CD4-positive, alpha-beta memory T cell (primary cell): ENCODE data around the gene PCSK6. TPM values are rescaled to one million over a fixed set of nuclear protein-coding genes. Genes with fewer than 3 reads are reported as not detected.
"Not testable (repeated sequence)": the region's sequence is repeated elsewhere in the genome, so short reads cannot be mapped to it uniquely, and the experiment has no call there.

Source experiments
- CTCF ChIA-PET: fragments of 350-600 bp; sonication (Branson Sonifier 250); formaldehyde crosslinking; loops from one replicate; lab custom pipeline; 2021; ENCODE audit warnings: inconsistent platforms; ENCODE audit not compliant: partially characterized antibody; lab: Charles Lee
- POLR2A ChIA-PET: fragments of 350-600 bp; sonication (Branson Sonifier 250); formaldehyde crosslinking; loops from one replicate; lab custom pipeline; 2021; ENCODE audit not compliant: partially characterized antibody; lab: Charles Lee
- DNase-seq, 5 donors: peaks; one replicate each; pipeline versions ENCODE4 v3.0.0 to v3.0.0-alpha.2; 2020 to 2022; ENCODE audit warnings: mixed read lengths in 1 of 5
- H3K27ac ChIP-seq: one replicate; pipeline ENCODE4 v1.7.0; 2013; ENCODE audit warnings: low read depth, low read length
- H3K27me3 ChIP-seq: 2 replicates; pipeline ENCODE4 v1.7.0; 2013; ENCODE audit warnings: mild to moderate bottlenecking, low read length, moderate library complexity; ENCODE audit not compliant: insufficient read depth
- H3K36me3 ChIP-seq: 2 replicates; pipeline ENCODE4 v1.7.0; 2013; ENCODE audit warnings: mild to moderate bottlenecking, low read length, moderate library complexity; ENCODE audit not compliant: insufficient read depth
- H3K4me1 ChIP-seq: 2 replicates; pipeline ENCODE4 v1.7.0; 2013; ENCODE audit warnings: mild to moderate bottlenecking, low read length, moderate library complexity; ENCODE audit not compliant: insufficient read depth
- H3K4me3 ChIP-seq, 2 donors: one replicate each; pipeline ENCODE4 v1.7.0; 2013; ENCODE audit warnings: low read length in 2 of 2, mild to moderate bottlenecking in 1 of 2
- H3K9me3 ChIP-seq, 2 donors: one replicate each; pipeline ENCODE4 v1.7.0; 2013; ENCODE audit warnings: low read length in 2 of 2, control low read depth in 1 of 2; ENCODE audit not compliant: control insufficient read depth in 1 of 2
- H3K27ac Mint-ChIP-seq, 7 donors: one replicate each; pipeline ENCODE4 v1.8.0; 2020 to 2021; ENCODE audit warnings: mixed read lengths in 7 of 7, mild to moderate bottlenecking in 6 of 7, inconsistent platforms in 3 of 7, moderate library complexity in 3 of 7
- H3K27me3 Mint-ChIP-seq, 2 donors: one replicate each; pipeline ENCODE4 v1.8.0; 2020 to 2021; ENCODE audit warnings: mixed read lengths in 2 of 2
- H3K36me3 Mint-ChIP-seq, 2 donors: one replicate each; pipeline ENCODE4 v1.8.0; 2020 to 2021; ENCODE audit warnings: mixed read lengths in 2 of 2, inconsistent platforms in 1 of 2, mild to moderate bottlenecking in 1 of 2
- H3K4me1 Mint-ChIP-seq, 4 donors: one replicate each; pipeline ENCODE4 v1.8.0; 2020 to 2021; ENCODE audit warnings: mixed read lengths in 4 of 4, mild to moderate bottlenecking in 1 of 4
- H3K4me3 Mint-ChIP-seq, 8 donors: one replicate each; pipeline ENCODE4 v1.8.0; 2020 to 2021; ENCODE audit warnings: mixed read lengths in 8 of 8, mild to moderate bottlenecking in 7 of 8, moderate library complexity in 6 of 8, inconsistent platforms in 3 of 8
- H3K9me3 Mint-ChIP-seq, 8 donors: one replicate each; pipeline ENCODE4 v1.8.0; 2020 to 2021; ENCODE audit warnings: mixed read lengths in 8 of 8, mild to moderate bottlenecking in 5 of 8, inconsistent platforms in 3 of 8, moderate library complexity in 1 of 8
- intact Hi-C: fragments of 100-400 bp; cut with micrococcal nuclease; formaldehyde crosslinking; loops from one replicate; pipeline ENCODE4 v1.15.1; 2023
- polyA plus RNA-seq, 2 donors: library from polyadenylated mRNA; unstranded; fragments of 300-500 nt; fragmentation: Illumina TruSeq; gene quantifications; one replicate each; pipeline ENCODE4 v1.2.3, GENCODE V29; 2021
- total RNA-seq, 2 experiments: library from RNA; stranded (reverse); gene quantifications; one replicate each; pipeline ENCODE4 v1.2.3, GENCODE V29; 2021

PCSK6 gene
- total and polyA plus RNA-seq, 4 experiments from 2014 or later = 0.08 to 0.53 (median 0.32) TPM

DNA sequence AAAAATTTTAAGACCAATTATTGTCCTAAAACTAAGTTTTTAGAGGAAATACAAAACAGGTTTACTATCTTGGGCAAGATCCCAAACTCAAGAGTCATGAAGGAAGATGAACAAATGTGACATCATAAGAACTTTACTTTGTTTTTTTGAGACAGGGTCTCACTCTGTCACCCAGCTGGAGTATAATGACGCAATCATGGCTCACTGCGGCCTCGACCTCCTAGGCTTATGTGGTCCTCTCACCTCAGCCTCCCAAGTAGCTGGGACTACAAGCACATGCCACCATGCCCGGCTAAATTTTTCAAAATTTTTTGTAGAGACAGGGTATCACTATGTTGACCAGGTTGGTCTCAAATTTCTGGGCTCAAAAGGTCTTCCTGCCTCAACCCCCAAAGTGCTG lies 69.3 kb downstream of the PCSK6 start:
- no peaks in the 10 kb centered on the region for H3K36me3 Mint-ChIP-seq
- no peak overlapping the region for H3K27ac Mint-ChIP-seq
- Histone ChIP-seq H3K4me3 (no peak overlapping the region), H3K4me1 (no peaks in the 10 kb centered on the region), H3K27ac (no peak overlapping the region), H3K27me3 (no peaks in the 10 kb centered on the region), H3K9me3 (no peaks in the 10 kb centered on the region), H3K36me3 (no peaks in the 10 kb centered on the region)
- ChIA-PET POLR2A (no interaction called here), CTCF (no interaction called here)
- intact Hi-C loops = no loop called here
- H3K27me3 Mint-ChIP-seq = peaks cover 8 to 9% of the 10 kb centered on the region in 2 donors
- no peaks in the 10 kb centered on the region for H3K4me1 Mint-ChIP-seq
- DNase-seq = no peak
- H3K4me3 Mint-ChIP-seq = no peak overlapping the region
- H3K9me3 Mint-ChIP-seq = peaks cover 0 to 21% (median 10%) of the 10 kb centered on the region in 8 donors

DNA sequence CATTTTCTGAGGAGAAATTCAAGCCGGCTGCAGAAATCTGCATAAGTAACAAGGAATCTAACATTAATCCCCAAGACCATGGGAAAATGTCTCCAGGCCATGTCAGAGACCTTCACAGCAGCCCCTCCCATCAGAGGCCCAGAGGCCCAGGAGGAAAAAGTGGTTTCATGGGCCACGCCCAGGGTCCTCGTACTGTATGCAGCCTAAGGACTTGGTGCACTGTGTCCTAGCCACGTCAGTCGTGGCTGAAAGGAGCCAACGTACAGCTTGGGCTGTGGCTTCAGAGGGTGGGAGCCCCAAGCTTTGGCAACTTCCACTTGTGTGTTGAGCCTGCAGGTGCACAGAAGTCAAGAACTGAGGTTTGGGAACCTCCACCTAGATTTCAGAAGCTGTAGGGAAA lies 73.0 kb downstream of the PCSK6 start:
- POLR2A ChIA-PET, H3K27ac ChIP-seq, H3K27ac Mint-ChIP-seq, H3K36me3 Mint-ChIP-seq, H3K27me3 Mint-ChIP-seq, intact Hi-C loops, H3K36me3 ChIP-seq, H3K27me3 ChIP-seq, H3K4me1 Mint-ChIP-seq, CTCF ChIA-PET, H3K4me1 ChIP-seq, DNase-seq, H3K4me3 Mint-ChIP-seq, H3K9me3 Mint-ChIP-seq, H3K9me3 ChIP-seq, H3K4me3 ChIP-seq: not testable (repeated sequence)

DNA sequence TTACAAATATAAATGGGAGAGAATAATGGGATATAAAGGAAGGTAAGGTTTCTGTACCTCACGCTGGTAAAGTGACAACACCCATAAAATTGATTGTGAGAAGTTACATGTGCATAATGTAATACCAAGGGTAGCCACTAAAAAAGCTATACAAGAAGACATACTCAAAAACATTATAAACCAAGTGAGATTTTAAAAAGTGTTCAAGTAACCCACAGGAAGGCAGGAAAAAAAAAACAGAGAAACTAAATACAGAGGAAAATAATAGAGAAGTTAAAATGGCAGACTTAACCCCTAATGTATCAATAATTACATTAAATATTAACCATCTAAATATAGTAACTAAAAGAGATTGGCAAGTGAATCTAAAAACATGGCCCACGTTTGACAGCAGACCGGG lies 76.3 kb downstream of the PCSK6 start:
- ChIA-PET POLR2A (no interaction called here), CTCF (no interaction called here)
- H3K27me3 ChIP-seq = no peaks in the 10 kb centered on the region
- H3K36me3 ChIP-seq = no peaks in the 10 kb centered on the region
- no peak overlapping the region for H3K27ac ChIP-seq
- H3K4me3 ChIP-seq = no peak overlapping the region
- no peaks in the 10 kb centered on the region for H3K9me3 ChIP-seq
- Mint-ChIP-seq H3K4me3 (no peak overlapping the region), H3K36me3 (no peaks in the 10 kb centered on the region), H3K4me1 (no peaks in the 10 kb centered on the region), H3K27ac (no peak overlapping the region), H3K9me3 (peaks cover 0 to 10% (median 2%) of the 10 kb centered on the region in 8 donors), H3K27me3 (peaks cover 4 to 6% of the 10 kb centered on the region in 2 donors)
- intact Hi-C loops = no loop called here
- H3K4me1 ChIP-seq = no peaks in the 10 kb centered on the region
- no peak for DNase-seq

DNA sequence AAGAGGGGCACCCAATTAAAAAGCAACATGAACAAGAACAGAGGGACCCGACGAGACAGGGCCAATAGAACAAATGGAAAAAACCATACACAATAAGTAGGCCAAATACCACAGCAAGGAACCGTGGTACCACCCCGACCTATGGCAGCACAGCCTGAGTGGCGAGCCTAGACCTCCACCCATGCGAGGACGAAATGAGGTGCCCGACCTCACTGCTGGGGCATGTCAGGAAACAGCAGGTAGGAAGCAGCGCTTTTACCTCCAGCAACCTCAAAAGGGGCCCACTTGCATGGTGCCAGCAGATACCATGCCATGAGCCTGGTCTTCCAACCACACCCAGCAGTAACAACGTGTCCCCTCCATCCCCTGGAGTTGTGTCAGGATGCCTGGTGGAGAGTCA lies 77.9 kb downstream of the PCSK6 start:
- Histone ChIP-seq H3K27ac (no peak overlapping the region), H3K4me1 (no peaks in the 10 kb centered on the region), H3K27me3 (no peaks in the 10 kb centered on the region), H3K9me3 (no peaks in the 10 kb centered on the region), H3K4me3 (no peak overlapping the region), H3K36me3 (no peaks in the 10 kb centered on the region)
- no peaks in the 10 kb centered on the region for H3K36me3 Mint-ChIP-seq
- no peak for DNase-seq
- no peak overlapping the region for H3K27ac Mint-ChIP-seq
- ChIA-PET CTCF (no interaction called here), POLR2A (no interaction called here)
- peaks cover 0 to 7% (median 0%) of the 10 kb centered on the region in 8 donors for H3K9me3 Mint-ChIP-seq
- peaks cover 8% of the 10 kb centered on the region in 2 donors for H3K27me3 Mint-ChIP-seq
- intact Hi-C loops = no loop called here
- H3K4me3 Mint-ChIP-seq = no peak overlapping the region
- no peaks in the 10 kb centered on the region for H3K4me1 Mint-ChIP-seq

DNA sequence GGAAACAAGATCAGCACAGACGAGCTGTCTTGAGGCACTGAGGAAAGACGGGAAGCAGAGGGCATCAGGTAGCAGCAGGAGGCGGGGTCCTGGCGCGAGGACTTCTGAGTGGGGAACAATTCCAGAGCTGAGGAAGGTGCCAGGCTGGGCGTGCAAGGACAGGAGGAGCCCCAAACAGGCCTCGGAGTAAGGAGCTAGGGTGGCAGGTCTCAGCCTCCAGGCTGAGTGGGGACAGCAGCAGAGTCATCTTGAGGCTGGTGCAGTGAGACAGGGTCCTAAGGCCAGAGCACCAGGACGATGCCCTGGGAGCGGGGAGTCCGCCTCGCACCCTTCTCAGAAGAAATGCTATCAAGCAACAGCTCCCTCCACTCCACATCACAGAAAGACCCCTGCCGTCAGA lies 78.4 kb downstream of the PCSK6 start:
- Histone ChIP-seq H3K36me3 (no peaks in the 10 kb centered on the region), H3K4me3 (no peak overlapping the region), H3K9me3 (no peaks in the 10 kb centered on the region), H3K27me3 (no peaks in the 10 kb centered on the region), H3K27ac (no peak overlapping the region), H3K4me1 (no peaks in the 10 kb centered on the region)
- intact Hi-C loops = no loop called here
- ChIA-PET POLR2A (no interaction called here), CTCF (no interaction called here)
- Mint-ChIP-seq H3K4me1 (no peaks in the 10 kb centered on the region), H3K4me3 (peak overlapping the region in 1 of 8 donors; percentile 28), H3K36me3 (no peaks in the 10 kb centered on the region), H3K9me3 (peaks cover 0 to 5% (median 0%) of the 10 kb centered on the region in 8 donors), H3K27me3 (peaks cover 8 to 10% of the 10 kb centered on the region in 2 donors), H3K27ac (no peak overlapping the region)
- DNase-seq = no peak

DNA sequence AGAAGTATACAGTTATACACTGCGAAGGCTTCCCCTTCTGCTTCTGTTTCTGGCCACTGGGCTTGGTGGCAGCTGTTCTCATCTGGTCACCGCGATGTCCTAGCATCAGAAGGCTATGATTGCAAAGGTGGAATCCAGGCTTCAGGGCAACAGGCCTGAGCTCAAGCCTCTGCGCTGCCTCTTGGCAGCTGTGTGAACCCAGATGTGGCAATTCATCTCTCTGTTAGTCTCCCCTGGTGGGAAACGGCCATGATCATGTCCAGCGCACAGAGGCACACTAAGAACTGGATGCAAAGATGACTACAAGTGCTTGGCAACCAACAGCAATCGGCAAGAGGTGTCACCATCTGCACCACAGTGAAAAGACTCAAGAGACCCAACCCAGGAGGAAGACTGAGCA lies 78.9 kb downstream of the PCSK6 start:
- no peak for DNase-seq
- Mint-ChIP-seq H3K4me1 (no peaks in the 10 kb centered on the region), H3K27ac (no peak overlapping the region), H3K27me3 (peaks cover 6 to 10% of the 10 kb centered on the region in 2 donors), H3K4me3 (no peak overlapping the region), H3K9me3 (peaks cover 0 to under 1% (median 0%) of the 10 kb centered on the region in 8 donors), H3K36me3 (no peaks in the 10 kb centered on the region)
- H3K9me3 ChIP-seq = no peaks in the 10 kb centered on the region
- H3K4me1 ChIP-seq = no peaks in the 10 kb centered on the region
- H3K4me3 ChIP-seq = no peak overlapping the region
- no peak overlapping the region for H3K27ac ChIP-seq
- ChIA-PET CTCF (no interaction called here), POLR2A (no interaction called here)
- H3K36me3 ChIP-seq = no peaks in the 10 kb centered on the region
- H3K27me3 ChIP-seq = no peaks in the 10 kb centered on the region
- intact Hi-C loops = no loop called here

DNA sequence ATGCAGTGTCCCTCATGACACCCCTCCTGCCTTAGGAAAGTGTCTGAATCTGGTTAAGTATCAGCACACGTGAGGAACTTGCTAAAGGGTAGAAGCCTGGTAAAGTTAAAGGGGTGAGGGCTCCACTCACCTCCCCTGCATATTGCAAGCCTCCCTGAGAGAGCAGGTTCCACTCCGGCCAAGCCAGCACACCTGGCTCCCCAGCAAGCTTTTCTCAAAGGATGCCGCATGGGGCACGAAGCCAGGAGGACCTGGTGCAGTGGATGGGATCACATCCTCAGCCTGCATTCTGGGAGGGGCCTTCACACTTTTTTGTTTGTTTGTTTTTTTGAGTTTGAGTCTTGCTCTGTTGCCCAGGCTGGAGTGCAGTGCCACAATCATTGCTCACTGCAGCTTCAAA lies 79.9 kb downstream of the PCSK6 start:
- ChIA-PET CTCF (no interaction called here), POLR2A (no interaction called here)
- Histone ChIP-seq H3K27me3 (no peaks in the 10 kb centered on the region), H3K4me3 (no peak overlapping the region), H3K9me3 (no peaks in the 10 kb centered on the region), H3K27ac (no peak overlapping the region), H3K4me1 (no peaks in the 10 kb centered on the region), H3K36me3 (no peaks in the 10 kb centered on the region)
- intact Hi-C loops = no loop called here
- H3K27me3 Mint-ChIP-seq = peaks cover 6 to 8% of the 10 kb centered on the region in 2 donors
- no peak overlapping the region for H3K4me3 Mint-ChIP-seq
- H3K4me1 Mint-ChIP-seq = no peaks in the 10 kb centered on the region
- no peak overlapping the region for H3K27ac Mint-ChIP-seq
- no peaks in the 10 kb centered on the region for H3K9me3 Mint-ChIP-seq
- no peak for DNase-seq
- H3K36me3 Mint-ChIP-seq = no peaks in the 10 kb centered on the region
